DMS53 (cell line): Measurements from ENCODE around the gene ARIH2.
A peak's percentile ranks its signal among the peaks of the same experiment; 100 is the strongest.
"Not testable (repeated sequence)": the region's sequence is repeated elsewhere in the genome, so short reads cannot be mapped to it uniquely, and the experiment has no call there.

Experiments used
- DNase-seq: peaks from one replicate; lab custom pipeline; 2025; lab: John Stamatoyannopoulos, UW

ARIH2 gene

GRCh38 chr3:49004352-49005302 is 86.0 kb downstream of the ARIH2 start:
- DNase-seq, result peak; percentile 21

- DNase-seq, result no peak
These were observed 86.7 kb downstream of the ARIH2 start for GRCh38 chr3:49005303-49005680.

GRCh38 chr3:49005998-49006397 is 87.4 kb downstream of the ARIH2 start:
- no peak for DNase-seq

GRCh38 chr3:49006408-49007067 is 87.9 kb downstream of the ARIH2 start:
- peak; percentile 47 for DNase-seq

GRCh38 chr3:49007068-49007770 is 88.6 kb downstream of the ARIH2 start, which contains the start of gene WDR6:
WDR6 (plus strand) TSS chr3:49007391; CDS start chr3:49007432, 41 bp downstream.
- peak; percentile 93 for DNase-seq

- peak; percentile 69 for DNase-seq
These were observed 89.3 kb downstream of the ARIH2 start for GRCh38 chr3:49007771-49008528.

GRCh38 chr3:49008627-49009026 is 90.0 kb downstream of the ARIH2 start:
- DNase-seq, result not testable (repeated sequence)

- no peak for DNase-seq
These were observed 90.8 kb downstream of the ARIH2 start for GRCh38 chr3:49009396-49009795.

GRCh38 chr3:49012441-49013017 is 93.9 kb downstream of the ARIH2 start:
- peak; percentile 12 for DNase-seq

GRCh38 chr3:49013113-49013737 is 94.6 kb downstream of the ARIH2 start:
- no peak for DNase-seq

GRCh38 chr3:49013738-49014660 is 95.4 kb downstream of the ARIH2 start:
- peak; percentile 72 for DNase-seq

- DNase-seq, result no peak
These were observed 96.4 kb downstream of the ARIH2 start for GRCh38 chr3:49015072-49015471.

GRCh38 chr3:49015765-49016164 is 97.1 kb downstream of the ARIH2 start:
- no peak for DNase-seq

- no peak for DNase-seq
These were observed 98.0 kb downstream of the ARIH2 start for GRCh38 chr3:49016414-49017228.

GRCh38 chr3:49017229-49017970 is 98.8 kb downstream of the ARIH2 start:
- DNase-seq, result peak; percentile 44

- peak; percentile 69 for DNase-seq
These were observed 99.5 kb downstream of the ARIH2 start, which contains the start of gene DALRD3 for GRCh38 chr3:49017971-49018706. DALRD3 (minus strand) TSS chr3:49018580; CDS start chr3:49018564, 16 bp downstream.

- DNase-seq, result no peak
These were observed 100.0 kb downstream of the ARIH2 start for GRCh38 chr3:49018707-49019006.
